GM12878 (cell line): Measurements from ENCODE around the gene STARD13. TPM values are rescaled to one million over a fixed set of nuclear protein-coding genes. Genes with fewer than 3 reads are reported as not detected.

Experiments
- ATAC-seq: fragments of 200-7000 bp; cut with Tn5 transposase; 3 replicates; pipeline ENCODE4 v1.9.1; 2020; ENCODE audit warnings: mild to moderate bottlenecking, moderate library complexity
- BruUV-seq: library from RNA; stranded (reverse); fragments of 400-500 nt; replicated peaks from 2 replicates; lab custom pipeline; 2021; lab: Mats Ljungman, UMichigan
- CTCF ChIA-PET: fragments of 300-600 bp; sonication (Branson Sonifier 250); formaldehyde crosslinking; extraction: SDS; loops from one replicate; lab custom pipeline; 2021; ENCODE audit warnings: inconsistent platforms; lab: Yijun Ruan, JAX
- POLR2A ChIA-PET: fragments of 350-600 bp; formaldehyde crosslinking; extraction: SDS; loops from one replicate; lab custom pipeline; 2021; ENCODE audit warnings: inconsistent platforms; lab: Charles Lee
- RAD21 ChIA-PET: fragments of 300-600 bp; sonication (Branson Sonifier 250); formaldehyde crosslinking; loops from one replicate; lab custom pipeline; 2023; ENCODE audit warnings: antibody characterized with exemption; ENCODE audit not compliant: unreplicated experiment; lab: Charles Lee
- SMC1A ChIA-PET: fragments of 300-600 bp; sonication (Branson Sonifier 250); formaldehyde crosslinking; loops from one replicate; lab custom pipeline; 2023; ENCODE audit not compliant: unreplicated experiment, uncharacterized antibody; lab: Charles Lee
- DNase-seq: peaks from one replicate; pipeline ENCODE4 v3.0.0-alpha.2; 2011; ENCODE audit warnings: low read depth, low spot score
- FAIRE-seq: peaks from 3 replicates; lab custom pipeline; 2011; peaks lifted over from hg19 to GRCh38; lab: Jason Lieb, UNC
- H2AFZ ChIP-seq: 2 replicates; pipeline ENCODE4 v1.6.0; 2011; ENCODE audit warnings: low read depth, low read length, control low read depth; ENCODE audit not compliant: control insufficient read depth
- H3K27ac ChIP-seq: 2 replicates; pipeline ENCODE4 v1.5.1; 2011; ENCODE audit warnings: control low read depth; ENCODE audit not compliant: control insufficient read depth, insufficient read depth
- H3K27me3 ChIP-seq, 2 experiments: replicated peaks in 1 of 2; 2 replicates each; pipeline versions ENCODE4 v1.6.0 to v1.6.1; 2011; ENCODE audit warnings: low read length in 1 of 2; ENCODE audit not compliant: control insufficient read depth in 2 of 2, insufficient read depth in 2 of 2
- H3K36me3 ChIP-seq, 2 experiments: 2 replicates each; pipeline ENCODE4 v1.5.1; 2011; ENCODE audit warnings: low read length in 1 of 2; ENCODE audit not compliant: control insufficient read depth in 2 of 2, insufficient read depth in 2 of 2
- H3K4me1 ChIP-seq: 2 replicates; pipeline ENCODE4 v1.6.1; 2011; ENCODE audit warnings: mild to moderate bottlenecking, low read length, moderate library complexity, mixed read lengths; ENCODE audit not compliant: control insufficient read depth, insufficient read depth
- H3K4me2 ChIP-seq: 2 replicates; pipeline ENCODE4 v1.6.0; 2011; ENCODE audit warnings: control low read depth; ENCODE audit not compliant: control insufficient read depth, insufficient read depth
- H3K4me3 ChIP-seq: fragments of 200-600 bp; sonication (generic); 2 replicates; pipeline ENCODE4 v1.5.1; 2016
- H3K79me2 ChIP-seq: 2 replicates; pipeline ENCODE4 v1.6.0; 2011; ENCODE audit warnings: low read length; ENCODE audit not compliant: control insufficient read depth, insufficient read depth
- H3K9ac ChIP-seq: 2 replicates; pipeline ENCODE4 v1.8.0; 2011; ENCODE audit warnings: low read length, control low read depth, mixed read lengths; ENCODE audit not compliant: control insufficient read depth, insufficient read depth
- H3K9me3 ChIP-seq: replicated peaks from 3 replicates; pipeline ENCODE4 v1.5.1; 2011; ENCODE audit warnings: mild to moderate bottlenecking, low read length; ENCODE audit not compliant: control insufficient read depth, insufficient read depth
- H4K20me1 ChIP-seq: 2 replicates; pipeline ENCODE4 v1.6.0; 2011; ENCODE audit not compliant: control insufficient read depth, insufficient read depth
- CTCF ChIP-seq, 3 experiments: IDR thresholded peaks in 2 of 3; conservative IDR thresholded peaks in 1 of 3; 2 replicates each; pipeline ENCODE4 v1.5.1; 2011; ENCODE audit warnings: low read depth in 3 of 3, low read length in 3 of 3, mild to moderate bottlenecking in 3 of 3, control low read depth in 2 of 3, moderate library complexity in 2 of 3, inconsistent platforms in 1 of 3, mixed read lengths in 1 of 3; ENCODE audit not compliant: control insufficient read depth in 2 of 3, insufficient read depth in 1 of 3; ENCODE audit errors: extremely low read depth in 1 of 3
- MTA3 ChIP-seq: IDR thresholded peaks from 2 replicates; pipeline ENCODE4 v1.6.1; 2012; ENCODE audit warnings: low read length, inconsistent platforms, borderline replicate concordance
- NR2F1 ChIP-seq: fragments of 450-650 bp; conservative IDR thresholded peaks from 2 replicates; pipeline ENCODE4 v1.6.1; 2017; ENCODE audit warnings: mild to moderate bottlenecking
- RAD21 ChIP-seq: IDR thresholded peaks from 2 replicates; pipeline ENCODE4 v1.6.1; 2011; ENCODE audit warnings: mild to moderate bottlenecking, low read depth, low read length, moderate library complexity; ENCODE audit not compliant: insufficient read depth
- SMC3 ChIP-seq: IDR thresholded peaks from 2 replicates; pipeline ENCODE4 v1.6.1; 2011; ENCODE audit warnings: low read length, improper control_type of control experiment, borderline replicate concordance
- WGBS: methylation state at CpG from one replicate; pipeline ENCODE4 v1.1.6; 2016; ENCODE audit warnings: low lambda C conversion rate; ENCODE audit not compliant: insufficient replicate concordance, insufficient coverage; ENCODE audit errors: missing lambda C conversion rate; 5-methylcytosine and 5-hydroxymethylcytosine counted together
- in situ Hi-C: fragments of 300-500 bp; cut with MboI; formaldehyde crosslinking; loops from 9 replicates; pipeline ENCODE4 v1.14.3; 2018; ENCODE audit warnings: mixed read lengths
- intact Hi-C: fragments of 100-400 bp; cut with micrococcal nuclease; formaldehyde crosslinking; loops from one replicate; pipeline ENCODE4 v1.14.2; 2022; ENCODE audit not compliant: unreplicated experiment
- polyA plus RNA-seq, 11 experiments: library from polyadenylated mRNA; depleted of rRNA in 4 of 11; unstranded in 6 of 11; stranded (reverse) in 5 of 11; fragments of >200 nt; fragmentation: Nextera tagmentation in 4 of 11; fragmentation: Illumina TruSeq in 1 of 11; extraction: Ambion mirVana in 4 of 11; extraction: Trizol in 1 of 11; gene quantifications; 1 replicate in 1 of 11; 2 replicates in 10 of 11; pipeline versions ENCODE4 v1.2.1 to v1.2.3, GENCODE V29; 2011 to 2016; ENCODE audit warnings: inconsistent platforms in 2 of 11, missing spikeins in 2 of 11, low read depth in 1 of 11
- total RNA-seq, 4 experiments: library from RNA; depleted of rRNA in 3 of 4; stranded (reverse); fragments of >200 nt in 3 of 4; fragmentation: Illumina TruSeq in 1 of 4; extraction: Trizol in 1 of 4; gene quantifications; 2 replicates each; pipeline versions ENCODE4 v1.2.1 to v1.2.3, GENCODE V29; 2013 to 2021

STARD13 gene
- total and polyA plus RNA-seq, 10 of the 15 experiments (the other 5 are each of a cell fraction or from before 2014, with no cell fraction given) = 4.0 to 41.6 (median 10.1) TPM

GRCh38 chr13:33057019-33057780, 228.4 kb downstream of the STARD13 start:
- Histone ChIP-seq H3K27me3 (no peaks in the 10 kb centered on the region), H4K20me1 (no peaks in the 10 kb centered on the region), H3K4me3 (no peak overlapping the region), H3K9me3 (no peaks in the 10 kb centered on the region; the same call in 2 of the 3 replicates), H2AFZ (no peak overlapping the region), H3K9ac (no peak overlapping the region), H3K4me1 (peaks cover under 1% of the 10 kb centered on the region), H3K27ac (no peak overlapping the region), H3K4me2 (no peak overlapping the region), H3K36me3 (no peaks in the 10 kb centered on the region), H3K79me2 (no peaks in the 10 kb centered on the region)
- no peak for DNase-seq
- TF ChIP-seq RAD21 (peak; percentile 45), MTA3 (no peak), NR2F1 (peak; percentile 39; the same call in 1 of the 2 replicates), CTCF (IDR thresholded peaks at IDR 0.05 in 2 of 3, conservative IDR thresholded peaks at IDR 0.05 in 1 of 3; ENCODE audit: control insufficient read depth in 2 of 3, extremely low read depth in 1 of 3, insufficient read depth in 1 of 3, low read depth in 3 of 3, low read length in 3 of 3) (peak; percentile 33 to 57 (median 46)), SMC3 (peak; percentile 42; the same call in 1 of the 2 replicates)
- in situ Hi-C loops = no loop called here
- ChIA-PET CTCF (interaction anchor here (0.6 to 1.2 kb wide), 10 partner anchors 9 to 388 kb away, joined by 3 to 4 read pairs (median 3); no protein-coding TSS in a partner anchor), SMC1A (interaction anchor here (0.6 to 1.3 kb wide), 7 partner anchors 9 to 54 kb away, joined by 3 to 7 read pairs (median 4); no protein-coding TSS in a partner anchor), RAD21 (interaction anchor here (0.7 to 1.2 kb wide), 3 partner anchors 8 to 665 kb away, joined by 3 read pairs; no protein-coding TSS in a partner anchor), POLR2A (interaction anchor here (0.6 to 0.7 kb wide), 2 partner anchors 52 to 1020 kb away, joined by 3 read pairs; no protein-coding TSS in a partner anchor)
- intact Hi-C loops = no loop called here
- no peak for FAIRE-seq
- peak; percentile 96 for ATAC-seq
- no TSS peak for BruUV-seq
- WGBS = 65% methylated on average over 9 of the region's 9 CpGs
